A549 (cell line): Measurements from ENCODE around the gene BASP1.

ENCODE experiments used
- EP300 ChIP-seq, 2 experiments: fragments of >200 bp; sonication (Bioruptor Twin); formaldehyde crosslinking; IDR thresholded peaks; 2 replicates in 1 of 2; 3 replicates in 1 of 2; pipeline ENCODE4 v1.6.1; 2016 to 2017
- ESRRA ChIP-seq: fragments of 150-350 bp; IDR thresholded peaks from 2 replicates; pipeline ENCODE4 v1.6.1; 2014; ENCODE audit warnings: mild to moderate bottlenecking, low read length, borderline replicate concordance
- JUN ChIP-seq, 2 experiments: fragments of >200 bp; sonication (Bioruptor Twin); formaldehyde crosslinking; IDR thresholded peaks; 2 replicates in 1 of 2; 3 replicates in 1 of 2; pipeline ENCODE4 v1.6.1; 2016 to 2017
- NFE2L2 ChIP-seq: fragments of 150-350 bp; conservative IDR thresholded peaks from 2 replicates; pipeline ENCODE4 v1.6.1; 2014; ENCODE audit warnings: low read length
- POLR2A ChIP-seq: IDR thresholded peaks from 2 replicates; pipeline ENCODE4 v1.6.1; 2012; ENCODE audit warnings: mild to moderate bottlenecking, low read length
- POLR2AphosphoS2 ChIP-seq: conservative IDR thresholded peaks from 2 replicates; pipeline ENCODE4 v1.6.1; 2012; ENCODE audit warnings: low read length, improper control_type of control experiment, inconsistent platforms
- REST ChIP-seq: fragments of 200-600 bp; sonication (generic); IDR thresholded peaks from 2 replicates; pipeline ENCODE4 v1.6.1; 2016; ENCODE audit warnings: antibody characterized with exemption, mild to moderate bottlenecking, moderate library complexity
- TF ChIP-seq, protein P1 (sequence below): IDR thresholded peaks from 2 replicates; pipeline ENCODE4 v1.6.1; 2012
- TF ChIP-seq, protein P2 (sequence below): fragments of >200 bp; sonication (Bioruptor Twin); formaldehyde crosslinking; IDR thresholded peaks from 3 replicates; pipeline ENCODE4 v1.5.1; 2016

DNA sequence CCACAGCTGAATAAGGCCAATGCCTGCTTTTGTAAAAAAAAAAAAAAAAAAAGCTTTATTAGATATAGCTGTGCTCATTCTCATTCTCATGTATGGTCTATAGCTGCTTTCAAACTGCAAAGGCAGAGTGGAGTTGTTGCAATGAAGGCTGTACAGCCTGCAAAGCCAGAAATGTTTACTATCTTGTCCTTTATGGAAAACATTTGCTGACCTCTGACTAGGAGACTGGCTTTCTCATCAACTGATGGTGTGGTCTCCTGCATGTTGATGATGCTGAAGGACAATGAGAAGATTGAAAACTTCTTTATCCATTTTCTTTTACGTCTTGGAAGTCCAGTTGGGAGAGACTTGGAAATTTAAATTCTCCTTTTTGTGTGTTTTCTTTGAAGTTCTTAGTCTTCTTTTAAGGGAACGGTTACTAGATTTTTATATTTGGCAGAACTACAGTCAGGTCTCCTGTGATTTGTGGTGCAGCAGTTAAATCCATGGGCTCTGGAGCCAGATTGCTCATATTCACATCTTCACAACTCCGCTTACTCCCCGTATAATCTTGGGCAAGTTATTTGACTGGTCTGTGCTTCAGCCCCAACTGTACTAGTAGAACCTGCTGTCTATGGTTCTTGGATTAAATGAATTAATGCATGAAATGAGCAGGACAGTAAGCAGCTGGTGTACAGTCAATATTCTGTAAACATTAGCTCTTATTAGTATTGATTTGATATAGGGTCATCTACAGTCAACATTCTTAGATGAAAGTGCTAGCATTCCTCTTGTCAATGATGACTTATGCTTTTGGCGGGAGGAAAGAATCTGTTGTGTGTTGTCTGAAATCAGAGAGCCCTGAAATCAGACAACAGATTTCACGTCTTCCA lies 39.7 kb upstream of the BASP1 start:
- no peak for TF ChIP-seq POLR2A
- TF ChIP-seq, protein P1, sequence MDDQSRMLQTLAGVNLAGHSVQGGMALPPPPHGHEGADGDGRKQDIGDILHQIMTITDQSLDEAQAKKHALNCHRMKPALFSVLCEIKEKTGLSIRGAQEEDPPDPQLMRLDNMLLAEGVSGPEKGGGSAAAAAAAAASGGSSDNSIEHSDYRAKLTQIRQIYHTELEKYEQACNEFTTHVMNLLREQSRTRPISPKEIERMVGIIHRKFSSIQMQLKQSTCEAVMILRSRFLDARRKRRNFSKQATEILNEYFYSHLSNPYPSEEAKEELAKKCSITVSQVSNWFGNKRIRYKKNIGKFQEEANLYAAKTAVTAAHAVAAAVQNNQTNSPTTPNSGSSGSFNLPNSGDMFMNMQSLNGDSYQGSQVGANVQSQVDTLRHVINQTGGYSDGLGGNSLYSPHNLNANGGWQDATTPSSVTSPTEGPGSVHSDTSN: no peak
- TF ChIP-seq, protein P2, sequence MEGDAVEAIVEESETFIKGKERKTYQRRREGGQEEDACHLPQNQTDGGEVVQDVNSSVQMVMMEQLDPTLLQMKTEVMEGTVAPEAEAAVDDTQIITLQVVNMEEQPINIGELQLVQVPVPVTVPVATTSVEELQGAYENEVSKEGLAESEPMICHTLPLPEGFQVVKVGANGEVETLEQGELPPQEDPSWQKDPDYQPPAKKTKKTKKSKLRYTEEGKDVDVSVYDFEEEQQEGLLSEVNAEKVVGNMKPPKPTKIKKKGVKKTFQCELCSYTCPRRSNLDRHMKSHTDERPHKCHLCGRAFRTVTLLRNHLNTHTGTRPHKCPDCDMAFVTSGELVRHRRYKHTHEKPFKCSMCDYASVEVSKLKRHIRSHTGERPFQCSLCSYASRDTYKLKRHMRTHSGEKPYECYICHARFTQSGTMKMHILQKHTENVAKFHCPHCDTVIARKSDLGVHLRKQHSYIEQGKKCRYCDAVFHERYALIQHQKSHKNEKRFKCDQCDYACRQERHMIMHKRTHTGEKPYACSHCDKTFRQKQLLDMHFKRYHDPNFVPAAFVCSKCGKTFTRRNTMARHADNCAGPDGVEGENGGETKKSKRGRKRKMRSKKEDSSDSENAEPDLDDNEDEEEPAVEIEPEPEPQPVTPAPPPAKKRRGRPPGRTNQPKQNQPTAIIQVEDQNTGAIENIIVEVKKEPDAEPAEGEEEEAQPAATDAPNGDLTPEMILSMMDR: no peak
- no peak for TF ChIP-seq EP300 (IDR thresholded peaks at IDR 0.05)
- no peak for TF ChIP-seq NFE2L2
- TF ChIP-seq REST: no peak
- TF ChIP-seq JUN (IDR thresholded peaks at IDR 0.05): no peak
- no peak for TF ChIP-seq ESRRA
- TF ChIP-seq POLR2AphosphoS2: no peak
